Fibroblast of skin of left biceps (primary cell): ENCODE data around the gene ZNF92.
"Not testable (repeated sequence)": the region's sequence is repeated elsewhere in the genome, so short reads cannot be mapped to it uniquely, and the experiment has no call there.

Experiments used
- DNase-seq, 2 experiments: peaks; one replicate each; pipeline ENCODE4 v3.0.0-alpha.2; 2013; ENCODE audit warnings: low read depth in 2 of 2

Gene ZNF92

GRCh38 chr7:65423286-65423685 is 49.6 kb downstream of the ZNF92 start:
- not testable (repeated sequence) for DNase-seq

- no peak for DNase-seq
These were observed 56.1 kb downstream of the ZNF92 start for GRCh38 chr7:65429642-65430343.

GRCh38 chr7:65430344-65431186 is 56.9 kb downstream of the ZNF92 start:
- DNase-seq = no peak

- no peak for DNase-seq
These were observed 60.7 kb downstream of the ZNF92 start for GRCh38 chr7:65434307-65434706.

- DNase-seq = no peak
These were observed 62.5 kb downstream of the ZNF92 start for GRCh38 chr7:65436163-65436562.

GRCh38 chr7:65438598-65438997 is 64.9 kb downstream of the ZNF92 start:
- DNase-seq = peak; percentile 44 to 45

- DNase-seq = peak in 1 of 2 experiments; percentile 21
These were observed 67.4 kb downstream of the ZNF92 start for GRCh38 chr7:65441010-65441409.

- no peak for DNase-seq
These were observed 70.7 kb downstream of the ZNF92 start for GRCh38 chr7:65444205-65444842.

- no peak for DNase-seq
These were observed 71.5 kb downstream of the ZNF92 start for GRCh38 chr7:65444899-65445823.

GRCh38 chr7:65447041-65447440 is 73.4 kb downstream of the ZNF92 start:
- not testable (repeated sequence) for DNase-seq

- peak; percentile 28 to 41 for DNase-seq
These were observed 75.3 kb downstream of the ZNF92 start for GRCh38 chr7:65448816-65449504.

- DNase-seq = no peak
These were observed 75.8 kb downstream of the ZNF92 start for GRCh38 chr7:65449505-65449852.
